ENCODE measurements around the gene ANO5.
"Not testable (repeated sequence)": the region's sequence is repeated elsewhere in the genome, so short reads cannot be mapped to it uniquely, and the experiment has no call there.

ANO5 gene

GRCh38 chr11:22207162-22207561 is 14.3 kb downstream of the ANO5 start:
- no peak for DNase-seq

GRCh38 chr11:22208151-22208858 is 15.4 kb downstream of the ANO5 start:
- no peak for DNase-seq

- no peak for DNase-seq
Measured at GRCh38 chr11:22216940-22217339, 24.1 kb downstream of the ANO5 start.

GRCh38 chr11:22221143-22221542 is 28.3 kb downstream of the ANO5 start:
- DNase-seq = no peak

- no peak for DNase-seq
Measured at GRCh38 chr11:22225190-22225589, 32.3 kb downstream of the ANO5 start.

GRCh38 chr11:22234743-22235142 is 41.9 kb downstream of the ANO5 start:
- no peak for DNase-seq

GRCh38 chr11:22244986-22245592 is 52.2 kb downstream of the ANO5 start:
- no peak for DNase-seq

GRCh38 chr11:22246992-22247391 is 54.1 kb downstream of the ANO5 start:
- no peak for DNase-seq

GRCh38 chr11:22249871-22250270 is 57.0 kb downstream of the ANO5 start:
- no peak for DNase-seq

GRCh38 chr11:22256876-22257275 is 64.0 kb downstream of the ANO5 start:
- no peak for DNase-seq

- no peak for DNase-seq
Measured at GRCh38 chr11:22263613-22264012, 70.7 kb downstream of the ANO5 start.

- not testable (repeated sequence) for DNase-seq
Measured at GRCh38 chr11:22268983-22269624, 76.2 kb downstream of the ANO5 start.

GRCh38 chr11:22273781-22274180 is 80.9 kb downstream of the ANO5 start:
- no peak for DNase-seq

- no peak for DNase-seq
Measured at GRCh38 chr11:22275600-22275999, 82.7 kb downstream of the ANO5 start.

- no peak for DNase-seq
Measured at GRCh38 chr11:22276535-22276934, 83.7 kb downstream of the ANO5 start.

- DNase-seq = not testable (repeated sequence)
Measured at GRCh38 chr11:22284991-22285390, 92.1 kb downstream of the ANO5 start.

- no peak for DNase-seq
Measured at GRCh38 chr11:22302368-22302767, 109.5 kb downstream of the ANO5 start.

- DNase-seq = no peak
Measured at GRCh38 chr11:22304337-22304961, 111.6 kb downstream of the ANO5 start.

GRCh38 chr11:22317656-22318055 is 124.8 kb downstream of the ANO5 start:
- no peak for DNase-seq

GRCh38 chr11:22331771-22332170 is 138.9 kb downstream of the ANO5 start:
- no peak for DNase-seq
